ENCODE results near the gene MGAT5.

Gene MGAT5

GRCh38 chr2:134308474-134309385 lies 54.9 kb downstream of the MGAT5 start:
- no peak for DNase-seq

- no peak for DNase-seq
Measured at GRCh38 chr2:134310107-134311079, 56.5 kb downstream of the MGAT5 start.

DNA sequence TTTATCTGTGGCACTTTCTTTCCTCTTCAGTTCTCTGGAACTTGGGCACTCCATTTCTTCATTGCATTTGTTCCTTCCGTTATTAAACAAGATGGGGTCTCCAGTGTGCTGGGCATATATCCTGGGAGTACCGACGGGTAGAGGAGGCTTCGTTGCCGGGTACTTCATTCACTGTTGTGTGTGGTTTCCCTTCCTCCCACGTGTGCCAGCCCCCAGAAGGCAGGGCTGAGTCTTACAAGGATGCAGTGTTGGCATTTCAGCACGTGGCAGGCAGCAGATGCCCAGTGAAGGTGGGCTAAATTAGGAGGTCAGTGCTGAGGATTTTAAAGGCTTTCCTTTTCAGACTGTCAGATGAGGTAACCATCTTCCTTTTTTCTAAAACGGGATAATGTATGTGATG lies 58.6 kb downstream of the MGAT5 start:
- DNase-seq, result no peak

- DNase-seq, result peak; percentile 26
Measured at GRCh38 chr2:134314202-134314601, 60.3 kb downstream of the MGAT5 start.

GRCh38 chr2:134314681-134315368 lies 61.0 kb downstream of the MGAT5 start:
- DNase-seq, result no peak

DNA sequence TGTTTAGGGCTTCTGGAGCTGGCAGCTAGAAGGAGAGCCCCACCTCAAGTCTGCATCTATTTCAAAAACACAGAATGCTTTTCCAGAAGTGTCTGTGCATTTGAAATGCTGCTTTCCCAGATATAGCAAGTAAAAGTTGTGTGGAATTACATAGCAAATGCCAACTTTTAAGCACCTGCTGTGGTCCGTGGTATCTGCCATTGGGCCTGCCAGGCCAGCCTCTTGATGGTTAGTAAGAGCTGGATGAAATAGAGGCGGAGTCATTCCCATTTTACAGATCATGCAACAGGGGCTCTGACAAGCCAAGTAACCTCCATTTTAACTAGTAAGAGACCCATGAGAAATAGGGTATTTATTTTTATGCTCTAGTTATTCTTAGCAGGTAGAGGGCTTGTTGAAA lies 61.6 kb downstream of the MGAT5 start:
- DNase-seq, result no peak

GRCh38 chr2:134319596-134320254 lies 65.9 kb downstream of the MGAT5 start:
- DNase-seq, result no peak

DNA sequence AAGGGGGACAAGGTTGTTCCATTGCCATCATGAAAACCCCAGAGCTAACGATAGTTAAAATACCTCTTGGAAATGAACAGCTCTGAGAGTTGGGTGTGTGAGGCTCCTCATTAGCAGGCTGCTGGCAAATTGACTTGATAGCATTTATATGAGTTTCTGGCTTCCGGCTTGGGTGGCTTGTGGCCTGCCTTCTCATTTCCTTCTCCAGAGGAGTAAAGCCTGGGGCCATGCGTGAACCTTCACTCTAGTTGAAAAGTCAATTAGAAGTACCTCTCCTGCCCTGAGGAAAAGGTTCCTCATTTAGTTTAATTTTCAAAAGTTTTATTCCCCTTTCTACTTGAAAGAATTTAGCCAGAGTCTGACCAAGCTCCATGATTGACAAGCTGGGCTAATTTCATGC lies 67.1 kb downstream of the MGAT5 start:
- DNase-seq, result peak; percentile 21

- no peak for DNase-seq
Measured at GRCh38 chr2:134323777-134324176, 69.9 kb downstream of the MGAT5 start.

- no peak for DNase-seq
Measured at GRCh38 chr2:134324430-134324829, 70.6 kb downstream of the MGAT5 start.

- no peak for DNase-seq
Measured at GRCh38 chr2:134324947-134325346, 71.1 kb downstream of the MGAT5 start.

DNA sequence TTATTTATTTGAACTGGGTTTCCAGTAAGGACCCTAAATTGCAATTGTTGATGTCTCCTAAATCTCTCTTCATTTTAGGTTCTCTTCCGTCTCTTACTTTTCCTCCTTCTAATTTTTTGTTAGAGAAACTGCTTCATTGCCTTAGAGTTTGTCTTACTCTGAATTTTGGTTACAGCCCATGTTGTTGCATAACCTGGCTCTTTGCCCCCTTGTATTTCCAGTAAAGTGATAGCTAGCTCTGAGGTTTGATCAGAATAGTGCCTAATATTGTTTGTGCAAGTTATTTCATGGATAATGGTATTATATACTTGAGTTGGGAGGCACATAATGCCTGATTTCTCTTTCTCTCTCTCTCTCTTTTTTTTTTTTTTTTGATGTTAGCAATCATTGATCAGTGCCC lies 71.8 kb downstream of the MGAT5 start:
- no peak for DNase-seq

DNA sequence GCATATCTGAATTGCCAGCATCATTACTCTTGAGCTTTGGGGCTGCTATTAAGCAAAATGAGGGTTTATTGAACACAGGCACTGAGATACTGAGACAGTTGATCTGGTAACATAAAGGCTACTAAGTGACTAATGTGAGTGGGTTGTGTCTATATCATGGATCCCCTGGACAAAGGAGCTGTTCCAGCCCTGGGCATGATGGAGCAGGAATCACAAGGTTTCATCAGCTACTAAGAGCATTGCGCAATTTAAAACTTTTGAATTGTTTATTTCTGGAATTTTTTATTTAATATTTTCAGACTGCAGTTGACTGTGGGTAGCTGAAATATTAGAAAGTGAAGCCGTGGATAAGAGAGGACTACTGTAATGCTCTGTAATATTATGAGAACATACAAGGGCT lies 73.5 kb downstream of the MGAT5 start:
- DNase-seq, result no peak

DNA sequence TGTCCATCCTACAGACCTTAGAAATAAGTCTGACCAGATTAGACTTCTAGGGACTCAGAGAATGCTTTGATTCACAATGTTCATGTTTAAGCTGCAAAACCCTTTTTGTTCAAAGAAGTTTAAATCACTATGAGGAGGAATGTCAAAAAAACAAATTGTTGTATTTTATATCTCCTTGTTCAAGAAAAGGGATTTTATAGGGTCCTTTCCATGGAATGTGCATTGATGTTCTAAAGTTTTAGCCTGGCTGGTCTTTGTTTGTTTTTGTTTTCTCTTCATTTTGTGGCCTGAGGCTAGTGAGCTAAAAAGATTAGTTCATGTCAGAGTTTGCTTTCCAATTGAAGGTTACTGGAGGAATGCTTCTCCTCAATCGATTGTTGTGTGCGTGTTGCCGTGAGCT lies 77.2 kb downstream of the MGAT5 start:
- DNase-seq, result no peak

DNA sequence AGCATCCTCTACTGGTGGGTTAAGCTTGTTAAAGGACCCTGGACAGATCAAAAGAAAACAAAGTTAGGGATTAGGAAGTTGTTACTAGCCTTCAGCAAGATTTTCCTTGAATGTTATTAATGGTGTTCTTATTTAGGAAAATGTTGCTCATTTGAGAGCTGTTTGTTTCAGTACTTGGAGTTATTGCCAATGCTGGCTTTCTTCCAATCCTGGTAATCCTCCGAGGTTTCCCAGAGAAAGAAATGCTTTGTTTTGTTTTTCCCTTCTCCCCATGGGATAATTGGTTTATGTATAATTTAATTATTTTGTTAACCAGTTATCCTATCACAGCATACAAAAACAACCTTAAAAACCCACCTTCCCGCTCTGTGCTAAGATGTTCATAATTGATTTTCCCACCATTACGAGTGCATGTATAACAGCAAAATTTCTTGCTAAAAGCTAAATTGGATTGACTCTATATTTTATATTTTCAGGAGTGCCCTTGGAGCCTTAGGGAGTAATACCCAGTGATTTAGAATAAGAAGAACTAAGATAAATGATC lies 79.8 kb downstream of the MGAT5 start:
- no peak for DNase-seq

DNA sequence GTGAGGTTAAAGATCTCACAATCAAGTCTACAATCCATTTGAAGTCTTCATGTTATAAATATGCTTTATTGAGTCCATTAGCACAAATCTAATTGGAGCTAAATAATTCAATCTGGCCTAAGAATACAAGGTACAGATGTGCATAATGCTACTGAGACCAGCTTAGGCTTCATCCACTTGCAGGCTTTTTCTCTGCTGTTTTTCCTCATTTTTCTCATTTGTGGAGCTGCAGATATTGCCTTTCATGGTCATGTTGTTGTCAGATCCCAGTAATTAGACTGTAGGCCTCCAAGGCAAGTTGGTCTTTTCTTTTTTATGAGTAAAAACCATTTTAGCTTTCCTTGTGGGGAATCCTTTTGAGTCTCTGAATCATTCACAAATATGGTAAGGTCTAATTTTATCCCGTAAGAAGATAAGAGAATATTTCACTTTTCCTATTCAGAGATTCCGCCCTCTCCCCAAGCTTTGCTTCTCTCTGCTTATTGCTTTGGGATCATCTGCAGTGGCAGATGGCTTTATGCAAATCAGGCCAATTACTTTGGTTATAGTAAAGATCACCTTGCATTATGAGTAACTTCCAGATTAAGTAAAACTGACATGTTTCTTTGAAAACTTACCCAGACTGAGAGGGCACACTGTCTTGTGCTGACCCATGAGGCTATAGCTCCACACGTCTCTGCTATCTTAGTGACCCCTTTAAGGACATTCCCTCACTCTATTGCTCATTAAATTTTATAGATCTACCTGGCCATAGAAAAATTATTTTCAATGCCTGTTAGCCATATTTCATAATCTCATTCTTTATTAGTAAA lies 80.9 kb downstream of the MGAT5 start:
- no peak for DNase-seq

DNA sequence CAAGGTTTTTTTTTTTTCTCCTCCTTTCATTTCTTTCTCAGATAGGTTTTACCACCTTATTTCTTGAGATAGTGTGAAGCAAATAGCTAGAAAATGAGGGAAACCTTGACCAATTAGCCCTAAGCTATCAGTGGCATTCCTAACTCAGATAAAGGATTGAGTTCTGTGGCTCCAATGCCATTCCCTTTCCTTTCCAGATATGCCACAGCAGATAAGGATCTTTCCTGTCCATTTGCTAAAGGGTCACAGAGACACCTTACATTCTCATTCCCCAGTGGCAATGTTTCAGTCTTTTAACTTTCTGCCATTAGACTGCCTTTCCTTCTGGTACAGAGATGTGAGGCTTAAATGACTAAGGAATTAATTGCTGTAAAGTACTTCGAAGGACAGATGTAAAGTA lies 81.7 kb downstream of the MGAT5 start:
- DNase-seq, result no peak

GRCh38 chr2:134336352-134336751 lies 82.5 kb downstream of the MGAT5 start:
- DNase-seq, result no peak

GRCh38 chr2:134336921-134337320 lies 83.0 kb downstream of the MGAT5 start:
- no peak for DNase-seq

DNA sequence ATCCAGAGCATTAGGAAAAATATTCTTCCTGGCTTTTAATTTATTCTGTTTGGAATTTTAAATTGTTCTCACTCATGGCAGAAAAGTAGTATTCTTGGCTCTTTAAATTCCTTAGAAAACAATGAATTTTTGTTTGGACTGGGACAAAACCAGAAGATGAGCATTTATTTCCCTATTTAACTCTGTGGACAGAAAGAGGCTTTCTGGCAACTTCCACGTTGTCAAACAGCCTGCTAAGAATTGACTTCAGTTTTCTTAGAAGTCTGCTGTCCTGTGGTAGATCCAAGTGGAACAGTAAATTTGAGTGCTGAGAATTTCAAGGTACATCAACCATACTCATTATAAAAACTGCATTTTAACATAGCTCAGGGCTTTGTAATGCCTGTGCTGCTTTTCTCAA lies 83.8 kb downstream of the MGAT5 start:
- DNase-seq, result no peak

DNA sequence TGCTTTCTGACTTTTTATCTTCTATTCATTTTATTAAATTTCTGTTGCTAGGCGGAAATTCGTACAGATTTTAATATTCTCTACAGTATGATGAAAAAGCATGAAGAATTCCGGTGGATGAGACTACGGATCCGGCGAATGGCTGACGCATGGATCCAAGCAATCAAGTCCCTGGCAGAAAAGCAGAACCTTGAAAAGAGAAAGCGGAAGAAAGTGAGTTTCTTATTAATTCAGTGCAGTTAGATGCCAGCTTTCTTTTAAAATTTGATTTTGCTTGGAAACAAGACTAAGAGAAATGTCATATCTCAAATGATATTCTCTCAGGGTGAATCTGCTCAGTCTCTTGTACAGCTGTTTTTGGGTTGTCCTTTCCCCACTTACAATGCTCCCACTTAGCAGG lies 84.3 kb downstream of the MGAT5 start:
- no peak for DNase-seq

All from GDM1 (cell line).